Stimulated activated CD4-positive, alpha-beta T cell treated with anti-CD3 and anti-CD28 coated beads, Interleukin-2, amount 100 ng/mL, for 24 hours (primary cell): ENCODE measurements around the gene MAPK13.
"Not testable (repeated sequence)": the region's sequence is repeated elsewhere in the genome, so short reads cannot be mapped to it uniquely, and the experiment has no call there.

Source experiments
- DNase-seq, 2 donors: peaks; one replicate each; pipeline ENCODE4 v3.0.0-alpha.2; 2020

MAPK13 gene

DNA sequence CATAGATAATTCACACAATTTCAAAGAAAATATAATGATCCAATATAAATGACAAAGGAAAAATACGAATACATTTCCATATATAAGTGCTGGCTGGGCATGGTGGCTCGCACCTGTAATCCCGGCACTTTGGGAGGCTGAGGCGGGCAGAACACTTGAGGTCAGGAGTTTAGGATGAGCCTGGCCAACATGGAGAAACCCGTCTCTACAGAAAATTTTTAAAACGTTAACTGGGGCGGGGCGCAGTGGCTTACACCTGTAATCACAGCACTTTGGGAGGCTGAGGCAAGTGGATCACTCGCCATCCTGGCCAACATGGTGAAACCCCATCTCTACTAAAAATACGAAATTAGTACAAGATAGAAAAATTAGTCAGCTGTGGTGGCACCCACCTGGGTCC, 14.9 kb upstream of the MAPK13 start:
- DNase-seq = no peak

DNA sequence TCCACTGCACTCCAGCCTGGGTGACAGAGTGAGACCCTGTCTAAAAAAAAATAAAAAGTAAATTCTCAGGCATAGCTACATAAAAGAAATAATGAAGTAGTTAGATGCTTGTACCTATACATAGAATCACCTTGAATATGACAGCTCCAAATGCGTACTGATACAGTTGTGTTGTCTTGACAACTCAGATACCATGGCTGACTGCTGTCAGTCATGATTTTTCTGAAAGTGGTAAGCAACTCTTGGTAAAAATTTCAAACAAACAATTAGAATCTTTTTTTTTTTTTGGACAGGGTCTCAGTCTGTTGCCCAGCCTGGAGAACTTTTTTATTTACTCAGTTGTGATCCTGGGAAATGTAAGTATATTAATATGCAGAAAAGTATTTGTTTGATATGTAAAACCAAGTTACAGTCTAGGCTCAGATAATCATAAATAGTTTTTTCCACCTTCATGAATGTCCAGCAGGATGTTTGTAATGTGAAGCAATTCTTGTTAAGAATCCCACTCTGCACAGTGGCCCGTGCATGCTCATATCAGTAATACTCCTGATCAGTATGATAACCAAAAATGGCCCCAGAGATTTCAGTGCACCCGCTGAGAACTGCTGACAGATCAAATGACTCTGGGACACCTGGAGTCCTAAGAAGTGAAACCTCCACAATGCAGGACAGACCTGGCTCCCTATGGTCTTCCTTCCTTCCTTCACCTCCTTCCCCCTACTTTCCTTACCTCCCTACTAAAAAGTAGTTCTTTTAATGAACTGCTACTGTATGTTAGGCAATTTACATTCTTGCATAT, 14.0 kb upstream of the MAPK13 start:
- no peak for DNase-seq

DNA sequence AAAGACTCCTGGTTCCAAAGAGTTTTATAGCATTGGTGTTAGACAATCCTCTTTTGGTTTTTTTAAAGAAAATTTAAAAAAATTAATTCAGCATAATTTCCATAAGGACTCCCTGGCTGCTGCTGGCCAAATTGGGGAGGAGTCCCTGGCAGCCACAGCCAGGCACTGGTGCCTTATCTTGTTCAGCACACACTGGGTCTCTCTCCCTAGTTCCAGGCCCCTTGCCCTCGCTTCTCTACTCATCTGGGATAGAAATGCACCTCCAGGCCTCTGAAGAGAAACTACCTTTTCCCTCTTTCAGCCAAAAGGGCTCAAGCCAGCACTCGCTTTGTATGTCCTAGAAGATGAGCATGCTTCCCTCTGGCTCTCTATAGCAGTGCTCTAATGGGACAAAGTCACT, 13.4 kb upstream of the MAPK13 start:
- no peak for DNase-seq

DNA sequence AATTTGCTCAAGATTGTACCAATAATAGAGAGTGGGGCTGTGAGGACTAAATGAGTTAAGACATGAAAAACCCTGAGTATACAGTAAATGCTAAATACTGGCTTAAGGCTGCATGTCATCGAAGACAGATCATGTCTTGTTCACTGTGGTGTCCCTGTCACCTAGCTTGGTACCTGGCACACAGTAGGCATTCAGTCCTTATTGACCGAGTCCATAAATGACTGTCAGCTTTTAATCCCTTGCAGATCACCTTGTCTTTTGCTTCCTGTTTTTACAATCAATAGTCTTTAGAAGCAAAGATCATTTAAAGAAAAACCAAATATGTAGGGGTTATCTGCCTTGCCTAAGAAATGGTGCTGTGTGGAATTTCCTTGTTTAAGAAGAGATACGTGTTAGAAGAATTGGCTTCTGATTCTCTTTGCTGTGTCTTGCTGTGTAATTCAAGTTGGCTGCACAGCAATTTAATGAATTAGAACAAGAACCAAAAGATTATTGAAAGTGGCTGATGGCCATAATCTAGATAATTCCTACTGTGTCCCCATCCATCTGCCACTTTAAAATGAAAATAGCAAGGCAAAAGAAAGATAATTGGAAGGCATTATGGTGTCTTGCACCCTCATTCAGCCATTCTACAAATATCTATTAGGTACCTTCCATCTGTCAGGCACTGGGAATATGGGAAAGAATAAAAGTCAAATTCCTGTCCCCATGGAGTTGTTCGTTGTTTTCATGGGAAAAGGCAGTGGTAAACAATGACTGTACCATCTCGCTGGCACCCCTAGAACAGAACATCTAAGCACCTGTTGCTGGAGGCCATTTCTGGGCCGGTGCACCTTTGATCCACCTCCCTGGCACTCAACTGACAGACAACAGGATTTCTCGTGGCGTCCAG, 12.4 kb upstream of the MAPK13 start:
- no peak for DNase-seq

- peak; percentile 44 to 51 for DNase-seq
Measured at GRCh38 chr6:36118550-36119107, 11.7 kb upstream of the MAPK13 start.

DNA sequence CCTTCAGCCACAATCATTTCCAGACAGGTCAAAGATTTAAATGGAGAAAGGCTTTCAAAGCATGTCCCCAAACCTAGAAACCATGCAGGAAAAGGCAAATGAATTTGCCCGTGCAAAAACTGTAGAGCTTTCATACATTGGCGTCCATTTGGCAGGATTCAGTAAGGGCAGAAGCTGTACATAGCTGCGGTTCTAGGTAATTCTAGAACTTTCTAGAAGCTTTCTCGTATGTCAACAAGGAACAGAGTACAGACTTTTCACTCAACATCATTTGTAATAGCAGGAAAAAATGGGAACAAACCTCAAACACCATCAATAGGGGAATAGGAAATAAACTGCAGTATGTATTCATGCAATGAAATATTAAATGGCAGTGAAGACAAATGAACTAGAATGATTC, 11.1 kb upstream of the MAPK13 start:
- no peak for DNase-seq

- no peak for DNase-seq
Measured at GRCh38 chr6:36120018-36120417, 10.3 kb upstream of the MAPK13 start.

GRCh38 chr6:36120539-36120938, 9.8 kb upstream of the MAPK13 start:
- peak; percentile 70 to 71 for DNase-seq

DNA sequence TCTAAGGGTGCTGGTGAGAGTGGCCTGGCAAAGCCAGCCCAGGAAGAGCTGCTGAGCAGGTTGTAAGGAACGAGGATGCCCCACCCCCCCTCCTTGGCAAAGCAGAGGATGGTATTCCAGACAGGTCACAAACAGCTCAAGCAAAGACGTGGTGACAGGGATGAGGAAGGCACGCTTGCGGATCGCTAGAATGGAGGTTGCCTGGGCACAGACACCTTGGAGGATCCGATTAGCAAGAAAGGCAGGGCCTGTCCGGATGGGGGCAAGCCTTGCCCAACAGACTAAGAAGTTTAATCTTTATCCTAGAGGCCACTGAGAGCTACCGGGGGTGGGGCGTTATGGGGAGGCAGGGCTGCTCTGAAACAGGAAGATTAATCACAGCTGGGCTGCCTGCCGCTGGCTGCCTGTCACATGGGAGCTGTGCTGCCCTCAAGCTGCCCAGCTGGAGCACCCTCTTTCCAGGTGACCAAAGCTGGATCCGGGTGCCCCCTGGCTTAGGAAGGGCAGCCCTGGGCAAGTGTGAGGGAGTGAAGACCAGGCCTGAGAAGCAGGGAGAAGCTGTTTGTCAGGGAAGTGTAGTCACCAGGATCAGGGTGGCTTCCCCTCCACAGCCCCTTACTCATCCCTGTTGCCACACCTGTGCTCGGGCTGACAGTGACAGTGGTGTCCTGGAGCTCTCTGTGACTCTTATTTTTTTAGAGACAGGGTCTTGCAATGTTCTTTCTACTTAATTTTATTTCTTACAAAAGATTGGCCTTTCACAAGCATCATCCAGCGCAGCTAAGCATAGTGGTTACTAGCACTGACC, 9.1 kb upstream of the MAPK13 start:
- peak; percentile 60 to 62 for DNase-seq

DNA sequence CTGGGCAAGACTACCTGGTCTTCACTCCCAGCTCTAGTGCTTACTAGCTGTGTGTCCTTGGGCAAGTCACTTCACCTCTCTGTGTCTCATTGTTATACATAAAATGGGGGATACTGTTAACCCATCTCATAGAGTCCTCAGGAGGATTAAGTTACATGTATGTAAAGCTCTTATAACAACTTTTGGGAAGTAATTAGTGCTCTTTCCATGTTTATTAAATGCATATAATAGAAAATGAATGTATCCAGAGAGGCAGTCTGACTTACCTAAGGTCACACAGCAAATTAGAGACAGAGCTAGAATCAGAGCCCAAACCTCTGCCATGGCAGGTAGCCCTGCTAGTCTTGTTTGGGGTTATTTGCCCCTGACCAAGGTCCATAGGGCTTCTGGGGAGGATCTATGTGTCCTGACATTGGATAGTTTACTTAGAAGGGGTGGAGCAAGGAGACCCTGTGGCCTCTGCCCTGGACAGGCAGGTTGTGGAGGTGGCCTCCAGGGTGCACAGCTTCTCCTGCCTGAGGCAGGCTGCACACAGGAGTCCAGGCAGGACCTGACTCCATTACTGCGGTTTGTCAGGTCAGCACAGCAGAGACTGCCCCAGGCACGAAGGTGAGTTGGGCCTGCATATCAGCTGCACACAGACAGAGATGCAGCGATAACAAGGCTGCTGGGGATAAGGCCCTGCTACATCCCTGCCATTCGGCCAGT, 8.4 kb upstream of the MAPK13 start:
- no peak for DNase-seq

DNA sequence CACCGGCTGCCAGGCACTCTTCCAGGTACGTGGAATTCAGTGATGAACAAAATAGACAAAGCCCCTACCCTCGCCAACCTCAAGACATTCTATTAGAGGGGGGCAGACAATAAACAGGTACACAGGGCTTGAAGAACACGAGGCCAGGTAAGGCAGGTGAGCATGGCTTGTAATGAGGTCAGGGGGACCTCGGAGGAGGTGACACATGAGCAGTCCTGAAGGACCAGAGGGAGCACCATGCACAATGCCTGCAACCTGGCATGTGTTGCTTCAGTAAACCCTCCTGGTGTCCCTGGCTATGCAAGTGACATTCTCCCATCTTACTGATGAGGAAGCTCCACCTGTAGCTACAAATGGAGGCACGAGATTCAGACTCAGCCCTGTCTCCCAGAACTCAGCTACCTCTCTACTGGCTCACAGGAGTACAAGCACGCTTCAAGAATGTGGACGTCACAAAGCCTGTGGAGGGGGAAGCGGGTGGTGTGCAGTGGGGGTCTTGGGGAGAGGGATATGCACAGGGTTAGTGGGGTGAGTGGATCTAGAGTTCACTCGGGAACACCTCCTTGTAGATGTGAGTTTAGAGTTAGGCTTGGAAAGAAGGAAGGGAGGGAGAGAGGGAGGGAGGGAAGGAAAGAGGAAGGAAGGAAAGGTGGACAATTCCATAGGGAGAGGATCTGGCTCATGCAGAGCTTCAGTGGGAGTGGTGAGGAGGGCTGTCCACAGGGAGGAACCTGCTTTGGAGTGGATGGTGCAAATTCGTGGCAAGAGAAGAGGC, 7.6 kb upstream of the MAPK13 start:
- no peak for DNase-seq

- DNase-seq = peak; percentile 86 to 90
Measured at GRCh38 chr6:36123270-36124139, 6.8 kb upstream of the MAPK13 start.

DNA sequence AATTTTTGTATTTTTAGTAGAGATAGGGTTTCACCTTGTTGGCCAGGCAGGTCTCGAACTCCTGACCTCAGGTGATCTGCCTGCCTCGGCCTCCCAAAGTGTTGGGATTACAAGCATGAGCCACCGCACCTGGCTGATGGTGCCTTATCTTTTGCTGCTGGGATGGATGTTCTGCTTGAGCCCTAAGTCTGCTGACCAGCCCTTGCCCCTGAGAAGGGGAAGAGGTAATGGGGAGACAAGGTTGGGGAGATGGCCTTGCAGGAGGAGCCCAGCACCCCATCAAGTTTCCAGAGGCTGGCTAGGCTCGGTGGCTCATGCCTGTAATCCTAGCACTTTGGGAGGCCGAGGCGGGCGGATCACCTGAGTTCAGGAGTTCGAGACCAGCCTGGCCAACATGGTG, 6.0 kb upstream of the MAPK13 start:
- not testable (repeated sequence) for DNase-seq

- DNase-seq = no peak
Measured at GRCh38 chr6:36124881-36125280, 5.4 kb upstream of the MAPK13 start.

DNA sequence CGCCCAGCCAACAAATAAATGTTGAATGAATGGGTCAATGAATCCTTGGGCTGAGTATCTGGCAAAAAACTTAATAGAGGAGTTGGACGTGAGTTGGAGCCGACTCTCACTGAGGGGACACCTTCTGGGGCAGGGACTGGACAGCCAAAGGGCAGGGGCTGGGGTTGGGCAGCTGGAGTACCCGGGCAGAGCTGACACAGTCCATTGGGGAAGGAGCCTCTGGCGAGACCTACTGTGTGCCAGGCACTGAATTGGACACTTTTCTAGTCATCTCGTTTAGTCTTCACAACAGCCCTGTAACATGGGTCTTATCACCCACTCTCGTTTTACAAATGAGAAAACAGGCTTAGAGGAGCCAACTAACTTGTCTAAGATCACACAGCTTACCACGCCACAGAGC, 4.7 kb upstream of the MAPK13 start:
- no peak for DNase-seq

DNA sequence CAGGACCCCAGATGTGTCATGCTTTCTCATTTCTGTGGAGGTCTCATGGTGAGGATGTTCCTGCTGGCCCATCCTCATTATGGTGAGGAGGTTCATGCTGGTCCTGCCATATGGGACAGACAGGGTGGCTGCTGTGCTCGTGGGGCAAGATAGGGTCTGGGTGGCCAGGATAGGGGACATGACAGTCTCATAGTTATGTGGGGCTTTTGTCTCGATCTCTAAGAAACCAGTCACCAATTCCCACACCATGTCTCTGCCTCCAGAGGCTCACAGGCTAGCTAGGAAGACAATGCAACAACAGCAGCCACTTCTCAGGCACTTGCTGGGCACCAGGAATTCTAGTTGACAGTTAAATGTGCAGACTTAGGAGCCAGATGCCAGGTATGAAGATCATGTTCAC, 4.2 kb upstream of the MAPK13 start:
- DNase-seq = no peak

GRCh38 chr6:36126553-36127458, 3.5 kb upstream of the MAPK13 start:
- DNase-seq = no peak

DNA sequence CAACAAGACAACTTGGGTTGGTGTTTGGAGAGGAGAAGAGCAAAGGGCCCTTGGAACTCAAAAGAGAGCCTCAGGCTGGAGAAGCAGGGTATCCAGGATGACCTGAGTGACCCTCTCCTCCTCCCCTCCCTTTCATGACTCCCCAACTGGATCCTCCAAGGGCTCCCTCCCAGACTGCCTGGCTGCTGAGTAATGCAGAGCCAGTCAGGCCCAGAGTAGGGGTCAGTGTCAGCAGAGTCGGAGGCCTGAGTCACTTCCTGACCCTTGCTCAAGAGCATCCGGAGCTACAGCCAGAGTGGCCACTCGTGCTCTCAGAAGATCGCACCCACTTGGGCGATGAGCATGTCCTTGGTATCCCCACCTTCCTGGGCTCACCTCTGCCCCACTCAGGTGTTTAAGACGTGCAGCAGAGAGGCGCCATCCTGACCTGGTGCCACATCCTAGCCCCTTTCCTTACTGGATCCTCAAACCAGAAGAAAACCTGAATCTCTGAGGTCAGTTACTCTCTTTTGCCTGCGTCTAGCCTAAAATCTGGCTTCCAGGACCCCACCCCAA, 2.8 kb upstream of the MAPK13 start:
- DNase-seq = no peak

DNA sequence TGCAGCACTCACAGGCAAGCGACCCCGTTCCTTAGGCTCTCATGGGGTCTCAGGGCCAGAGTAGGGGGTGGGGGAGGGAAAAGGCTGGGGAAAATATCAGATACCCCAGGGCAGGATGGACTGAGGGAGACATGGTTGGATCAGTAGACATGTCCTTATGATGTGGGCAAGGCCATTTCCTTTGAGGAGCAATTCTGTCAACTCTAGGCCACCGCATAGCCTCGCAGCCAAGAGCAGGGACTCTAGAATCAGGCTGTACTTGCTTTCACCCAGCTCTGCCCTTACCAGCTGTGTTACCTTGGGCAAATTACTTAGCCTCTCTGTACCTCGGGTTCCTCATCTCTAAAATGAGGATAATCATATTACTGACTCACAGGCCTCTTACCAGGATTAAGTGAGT, 2.2 kb upstream of the MAPK13 start:
- no peak for DNase-seq
